Hematopoietic multipotent progenitor cell treated with erythropoietin and hydrocortisone succinate and interleukin-3 and kit ligand, for 4 days (in vitro differentiated cells): ENCODE measurements around the gene OSBPL6.
"Not testable (repeated sequence)": the region's sequence is repeated elsewhere in the genome, so short reads cannot be mapped to it uniquely, and the experiment has no call there.

Source experiments
- DNase-seq: peaks from one replicate; pipeline ENCODE4 v3.0.0-alpha.2; 2015

The OSBPL6 gene

DNA sequence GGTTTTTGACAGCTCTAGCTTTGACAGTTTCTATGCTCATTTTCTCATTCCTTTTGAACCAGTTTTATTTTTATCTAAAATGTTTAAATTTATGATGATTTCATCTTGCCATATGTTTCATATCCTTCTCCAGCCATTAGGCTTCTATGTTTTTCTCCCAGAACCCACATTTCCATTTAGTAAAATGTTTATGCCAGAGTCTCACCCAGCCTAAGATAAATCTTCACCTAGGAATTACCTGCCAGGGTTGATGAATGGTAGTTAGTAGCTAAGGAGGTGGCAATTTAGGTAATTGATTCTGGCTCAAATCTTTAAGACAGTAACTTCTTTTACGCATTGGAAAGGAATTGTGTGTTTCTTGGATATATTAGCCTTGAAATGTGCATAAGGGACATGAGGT, 173.0 kb downstream of the OSBPL6 start:
- DNase-seq = no peak

- DNase-seq = no peak
These were observed 180.6 kb downstream of the OSBPL6 start for GRCh38 chr2:178374865-178375264.

- no peak for DNase-seq
These were observed 182.7 kb downstream of the OSBPL6 start for GRCh38 chr2:178377046-178377445.

GRCh38 chr2:178379162-178380004, 185.1 kb downstream of the OSBPL6 start:
- no peak for DNase-seq

- DNase-seq = no peak
These were observed 186.5 kb downstream of the OSBPL6 start for GRCh38 chr2:178380763-178381162.

DNA sequence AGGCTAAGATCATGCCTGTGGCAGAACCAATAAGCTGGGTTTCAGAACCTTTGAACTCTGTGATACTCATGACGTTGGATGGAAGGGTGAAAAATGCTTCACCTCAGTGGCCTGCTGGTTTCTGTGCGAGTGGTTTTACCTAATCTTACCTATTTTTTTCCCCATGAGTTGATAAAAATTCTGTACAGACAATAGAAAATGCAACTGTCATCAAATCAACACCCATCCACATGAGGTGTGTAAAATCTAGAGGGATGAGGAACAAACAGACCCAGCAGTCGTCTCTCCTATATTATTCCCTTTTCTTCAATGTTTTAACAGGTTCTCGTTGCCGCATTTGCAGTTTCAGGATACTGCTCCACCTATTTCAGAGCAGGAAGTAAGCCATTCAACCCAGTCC, 189.4 kb downstream of the OSBPL6 start:
- DNase-seq = no peak

DNA sequence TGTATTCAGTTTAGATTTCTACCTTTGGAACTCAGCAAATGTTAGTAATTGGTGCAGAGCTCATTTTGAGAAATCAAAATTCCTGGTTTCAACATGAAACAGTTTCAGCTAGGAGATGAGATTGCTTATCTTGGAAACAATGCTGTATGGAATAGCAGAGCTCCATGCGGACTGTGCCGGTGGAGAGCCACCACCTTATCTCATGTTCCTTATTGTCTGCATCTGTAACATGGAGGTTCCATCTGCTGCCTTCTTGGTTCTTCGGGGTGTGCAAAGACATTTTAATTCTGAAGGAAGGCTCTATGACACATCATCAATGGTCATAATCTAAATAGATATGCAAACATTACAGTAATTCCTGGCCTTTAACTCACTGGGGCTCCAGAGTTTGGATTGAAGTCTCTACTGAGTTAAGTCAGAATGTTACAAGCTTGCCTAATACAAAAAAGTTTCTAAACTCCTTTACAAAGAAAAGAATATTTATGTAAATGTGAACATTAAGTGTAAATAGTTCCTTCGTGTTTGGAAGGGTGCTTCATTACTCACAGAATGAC, 191.4 kb downstream of the OSBPL6 start:
- no peak for DNase-seq

DNA sequence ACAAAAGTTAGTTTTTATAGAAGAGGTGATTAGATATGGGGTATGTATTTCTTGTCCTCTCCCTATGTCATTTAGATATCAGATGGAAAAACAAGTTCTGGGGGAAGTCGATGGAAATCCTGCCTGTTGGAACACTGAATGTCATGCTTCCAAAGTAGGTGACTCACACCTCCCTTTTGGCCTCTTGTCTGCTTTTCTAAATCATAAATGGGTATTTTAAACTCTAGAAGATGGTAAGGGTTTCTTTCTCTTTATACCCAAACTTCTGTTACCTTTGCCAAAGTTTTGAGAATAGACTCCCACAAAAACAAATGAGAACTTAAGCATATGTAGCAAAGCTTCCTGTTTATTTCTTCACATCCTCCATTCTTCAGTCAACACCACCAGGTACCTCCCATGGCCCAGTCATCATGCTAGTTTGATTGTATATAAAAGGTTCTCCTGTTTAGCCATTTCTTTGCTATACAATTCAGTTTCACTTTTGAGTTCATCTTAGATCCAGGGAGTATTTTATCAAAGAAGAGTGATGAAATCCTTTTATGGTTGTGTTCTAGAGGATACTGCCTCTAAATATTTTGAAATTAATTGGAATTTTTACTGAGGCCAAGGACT, 192.8 kb downstream of the OSBPL6 start:
- no peak for DNase-seq

DNA sequence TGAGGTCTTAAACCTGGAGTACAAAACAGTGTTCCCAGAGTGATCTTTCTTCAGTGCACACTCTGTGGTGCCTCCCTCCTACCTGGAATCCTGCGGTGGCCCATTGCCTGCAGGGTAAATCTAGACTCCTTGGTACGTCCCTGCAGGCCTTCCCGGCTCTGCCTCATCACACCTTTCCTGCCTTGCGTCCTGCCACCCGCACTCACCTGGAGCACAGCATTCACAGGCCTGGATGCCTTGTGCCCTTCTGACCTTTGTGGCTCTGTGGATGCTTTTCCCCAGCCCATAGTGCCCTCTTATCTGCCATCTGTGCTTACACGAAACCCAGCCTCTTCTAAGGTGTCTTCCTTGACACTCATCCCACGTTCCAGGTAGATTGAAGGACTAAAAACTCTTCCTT, 194.0 kb downstream of the OSBPL6 start:
- DNase-seq = no peak

DNA sequence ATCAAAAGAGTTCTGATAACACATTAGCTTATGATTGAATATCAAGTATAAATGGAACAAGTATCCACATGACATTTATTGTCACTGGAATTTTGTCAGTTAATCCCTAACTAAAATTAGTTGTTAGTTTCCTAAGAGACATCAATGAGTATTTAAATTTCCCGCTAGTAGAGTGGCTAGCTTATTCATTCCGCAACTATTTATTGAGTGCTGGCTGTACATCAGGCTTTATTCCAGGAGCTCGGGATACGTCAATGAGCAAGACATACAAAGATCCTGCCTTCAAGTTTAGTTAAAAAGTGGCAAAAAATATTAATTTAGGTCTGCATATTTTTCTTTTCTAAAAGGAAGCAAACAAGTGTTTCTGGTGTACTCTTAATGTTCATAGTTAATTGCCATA, 197.4 kb downstream of the OSBPL6 start:
- no peak for DNase-seq

DNA sequence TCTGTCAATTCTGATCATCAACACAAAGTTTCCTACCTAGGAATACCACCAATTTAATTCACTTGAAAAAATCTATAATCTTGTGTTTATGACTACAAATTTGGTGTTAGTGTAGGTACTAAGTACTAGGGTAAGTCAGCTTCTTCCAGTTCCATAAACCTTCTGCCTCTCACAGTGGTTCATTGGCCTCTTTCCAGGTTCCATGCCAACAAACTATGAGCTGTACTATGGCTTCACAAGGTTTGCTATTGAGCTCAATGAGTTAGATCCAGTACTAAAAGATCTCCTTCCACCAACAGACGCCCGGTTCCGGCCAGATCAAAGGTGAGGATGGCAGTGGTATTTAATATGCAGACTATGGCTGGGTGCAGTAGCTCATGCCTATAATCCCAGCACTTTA, 197.9 kb downstream of the OSBPL6 start:
- DNase-seq = no peak

GRCh38 chr2:178394859-178395258, 200.5 kb downstream of the OSBPL6 start:
- DNase-seq = no peak

GRCh38 chr2:178395295-178395694, 201.0 kb downstream of the OSBPL6 start:
- DNase-seq = no peak

DNA sequence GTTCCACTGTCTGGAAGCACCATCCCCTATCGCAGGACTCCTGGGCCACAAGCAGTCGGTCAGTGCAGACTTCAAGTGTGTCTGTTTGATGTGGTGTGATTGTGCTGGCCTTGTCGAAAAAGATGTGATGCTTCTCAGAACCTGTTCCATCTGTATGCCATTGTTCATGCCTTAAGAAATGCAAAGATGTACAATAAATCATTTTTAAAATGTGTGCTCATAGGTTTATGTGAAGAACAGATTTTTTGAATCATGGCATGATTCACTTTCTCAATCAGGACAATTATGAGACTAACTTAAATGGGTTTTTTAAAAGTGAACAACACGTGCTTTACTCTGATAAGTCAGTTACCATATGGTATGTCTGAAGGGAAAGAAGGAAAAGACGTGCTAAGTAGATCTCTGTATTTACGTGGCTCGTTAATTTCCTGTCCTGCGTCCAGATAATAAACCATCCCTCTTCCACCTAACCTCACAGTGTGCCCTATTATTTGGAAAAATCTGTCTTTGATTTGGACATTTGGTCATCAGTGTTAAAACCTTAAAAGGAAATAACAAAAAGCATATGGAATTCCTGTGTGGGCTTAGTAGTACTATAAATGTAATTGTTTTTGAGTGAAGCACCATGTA, 201.7 kb downstream of the OSBPL6 start:
- no peak for DNase-seq

GRCh38 chr2:178397002-178397605, 202.8 kb downstream of the OSBPL6 start:
- peak; percentile 83 for DNase-seq

GRCh38 chr2:178401994-178402437, 207.7 kb downstream of the OSBPL6 start:
- DNase-seq = peak; percentile 54

GRCh38 chr2:178403671-178404306, 209.5 kb downstream of the OSBPL6 start:
- DNase-seq = no peak

- DNase-seq = peak; percentile 61
These were observed 210.1 kb downstream of the OSBPL6 start for GRCh38 chr2:178404368-178404767.

DNA sequence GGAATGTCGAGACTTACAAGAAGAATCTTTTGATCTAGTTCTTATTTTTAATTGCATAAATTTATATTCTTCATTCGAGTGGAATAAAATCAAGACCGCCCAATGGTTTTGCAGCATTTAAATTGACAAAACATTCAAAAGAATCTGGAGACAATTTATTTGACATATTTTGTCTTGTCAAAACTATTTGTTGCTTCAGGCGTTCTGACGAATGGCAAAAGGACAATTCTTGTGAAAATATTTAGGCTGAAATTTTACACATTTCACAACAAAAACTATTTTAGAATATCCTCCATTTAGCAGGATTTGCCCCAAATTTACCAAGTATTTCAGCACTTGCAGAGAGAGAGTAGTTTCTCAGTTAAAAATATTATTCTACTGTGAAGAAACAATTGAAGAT, 214.9 kb downstream of the OSBPL6 start:
- no peak for DNase-seq

- DNase-seq = no peak
These were observed 217.7 kb downstream of the OSBPL6 start for GRCh38 chr2:178412047-178412446.

DNA sequence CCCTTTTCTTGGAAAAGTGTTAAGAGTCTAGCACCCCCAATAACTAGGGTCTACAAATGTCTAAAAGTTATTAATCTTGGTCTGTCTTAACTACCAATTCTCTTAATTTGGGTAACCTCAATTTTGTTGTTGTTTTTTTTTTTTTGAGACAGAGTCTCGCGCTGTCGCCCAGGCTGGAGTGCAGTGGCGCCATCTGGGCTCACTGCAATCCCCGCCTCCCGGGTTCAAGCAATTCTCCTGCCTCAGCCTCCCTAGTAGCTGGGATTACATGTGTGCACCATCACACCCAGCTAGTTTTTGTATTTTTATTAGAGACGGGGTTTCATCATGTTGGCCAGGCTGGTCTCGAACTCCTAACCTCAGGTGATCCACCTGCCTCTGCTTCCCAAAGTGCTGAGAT, 218.1 kb downstream of the OSBPL6 start:
- not testable (repeated sequence) for DNase-seq

DNA sequence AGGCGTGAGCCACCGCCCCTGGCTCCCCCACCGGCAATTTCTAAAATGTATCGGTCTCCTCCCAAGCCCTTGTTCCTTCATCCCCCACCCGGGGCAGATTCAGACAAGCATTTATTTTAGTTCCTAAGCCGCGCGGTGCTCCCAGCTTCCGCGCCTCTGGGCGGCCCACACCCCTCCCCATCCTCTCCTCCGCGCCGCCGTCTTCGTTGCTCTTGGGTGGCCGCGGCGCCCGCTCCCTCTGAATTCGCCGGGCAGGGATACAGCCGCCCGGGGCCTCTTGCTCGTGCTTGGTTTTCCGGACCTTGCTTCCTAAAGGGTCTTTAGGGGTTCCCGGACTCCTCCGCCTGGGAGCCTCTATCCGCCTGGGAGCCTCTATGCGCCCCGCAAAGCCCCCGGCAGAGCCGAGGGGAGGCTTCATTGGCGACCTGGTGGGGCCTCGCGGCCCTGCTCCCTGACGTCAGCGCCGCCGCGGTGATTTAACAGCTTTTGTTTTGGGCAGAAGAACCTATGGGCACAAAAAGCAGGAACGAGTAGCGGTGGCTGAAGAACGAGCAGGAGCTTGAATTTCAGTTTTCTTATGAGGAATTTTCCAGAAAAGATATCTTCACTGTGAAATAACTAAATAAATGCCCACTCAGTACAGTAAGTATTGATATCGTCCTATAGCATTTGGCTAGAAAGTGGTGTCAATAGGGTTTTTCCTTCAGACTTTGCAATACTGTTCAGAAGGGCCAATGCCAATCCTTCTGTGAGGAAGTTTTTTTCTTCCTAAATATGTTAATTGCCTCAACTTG, 219.4 kb downstream of the OSBPL6 start:
- DNase-seq = peak; percentile 93
